K562 (cell line): ENCODE data around the gene LIN28A. TPM values are rescaled to one million over a fixed set of nuclear protein-coding genes. Genes with fewer than 3 reads are reported as not detected.

Experiments
- ATF3 ChIP-seq, 2 experiments: fragments of 450-650 bp in 1 of 2; sonication (generic) in 1 of 2; formaldehyde crosslinking in 1 of 2; IDR thresholded peaks in 1 of 2; conservative IDR thresholded peaks in 1 of 2; 2 replicates each; pipeline versions ENCODE4 v1.6.1 to v1.8.1; 2016 to 2023; ENCODE audit warnings: mild to moderate bottlenecking in 2 of 2, moderate library complexity in 2 of 2, inconsistent platforms in 1 of 2, missing genetic modification reagents in 1 of 2
- CBX2 ChIP-seq: fragments of 200-600 bp; sonication (generic); IDR thresholded peaks from one replicate; pipeline ENCODE4 v1.6.1; 2012; ENCODE audit warnings: mild to moderate bottlenecking, low read length, inconsistent platforms; ENCODE audit not compliant: insufficient read depth, poor library complexity, severe bottlenecking
- CHD4 ChIP-seq: fragments of 200-600 bp; sonication (generic); IDR thresholded peaks from 3 replicates; pipeline ENCODE4 v1.6.1; 2012; ENCODE audit warnings: low read depth, mild to moderate bottlenecking, mixed read lengths, low read length, inconsistent platforms; ENCODE audit not compliant: insufficient read depth, insufficient replicate concordance, poor library complexity, severe bottlenecking
- CTCF ChIP-seq, 3 experiments: IDR thresholded peaks in 2 of 3; conservative IDR thresholded peaks in 1 of 3; 2 replicates each; pipeline ENCODE4 v1.5.1; 2011 to 2012; ENCODE audit warnings: low read length in 3 of 3, mild to moderate bottlenecking in 3 of 3, control low read depth in 2 of 3, improper control_type of control experiment in 1 of 3, inconsistent platforms in 1 of 3, low read depth in 1 of 3, mixed read lengths in 1 of 3, moderate library complexity in 1 of 3; ENCODE audit not compliant: insufficient read depth in 2 of 3
- CXXC5 ChIP-seq: fragments of 250-450 bp; sonication (Bioruptor Pico); IDR thresholded peaks from 2 replicates; pipeline ENCODE4 v1.8.0; 2022; ENCODE audit warnings: inconsistent platforms, mild to moderate bottlenecking, moderate library complexity
- E2F1 ChIP-seq: sonication (generic); formaldehyde crosslinking; IDR thresholded peaks from 2 replicates; pipeline ENCODE4 v1.8.1; 2023; ENCODE audit warnings: mild to moderate bottlenecking, missing genetic modification reagents, moderate library complexity
- FOXA3 ChIP-seq, 2 experiments: fragments of 450-650 bp in 1 of 2; sonication (generic) in 1 of 2; formaldehyde crosslinking; IDR thresholded peaks in 1 of 2; conservative IDR thresholded peaks in 1 of 2; 2 replicates each; pipeline versions ENCODE4 v1.4.0 to v1.8.0; 2020 to 2022; ENCODE audit warnings: mild to moderate bottlenecking in 2 of 2, missing genetic modification reagents in 1 of 2
- FOXK2 ChIP-seq, 2 experiments: fragments of 450-650 bp; IDR thresholded peaks in 1 of 2; conservative IDR thresholded peaks in 1 of 2; 2 replicates each; pipeline ENCODE4 v1.6.1; 2016; ENCODE audit warnings: low read depth in 2 of 2, mild to moderate bottlenecking in 1 of 2
- HDAC2 ChIP-seq: fragments of 450-650 bp; IDR thresholded peaks from 2 replicates; pipeline ENCODE4 v1.6.1; 2016; ENCODE audit warnings: mild to moderate bottlenecking
- MYBL2 ChIP-seq, 2 experiments: fragments of 450-650 bp in 1 of 2; sonication (generic) in 1 of 2; formaldehyde crosslinking in 1 of 2; IDR thresholded peaks; 2 replicates each; pipeline versions ENCODE4 v1.6.1 to v1.8.1; 2017 to 2022; ENCODE audit warnings: borderline replicate concordance in 1 of 2, inconsistent platforms in 1 of 2, low read depth in 1 of 2, mild to moderate bottlenecking in 1 of 2, missing genetic modification reagents in 1 of 2, moderate library complexity in 1 of 2
- NR3C1 ChIP-seq: sonication (generic); formaldehyde crosslinking; IDR thresholded peaks from 2 replicates; pipeline ENCODE4 v1.8.1; 2022; ENCODE audit warnings: missing genetic modification reagents
- STAG1 ChIP-seq: sonication (generic); formaldehyde crosslinking; IDR thresholded peaks from 2 replicates; pipeline ENCODE4 v1.5.0; 2020; ENCODE audit warnings: missing genetic modification reagents, borderline replicate concordance
- ZBTB11 ChIP-seq, 3 experiments: fragments of 200-800 bp in 1 of 3; fragments of 250-450 bp in 1 of 3; fragments of 450-650 bp in 1 of 3; sonication (Bioruptor Pico) in 1 of 3; sonication (Bioruptor generic) in 1 of 3; formaldehyde crosslinking in 1 of 3; IDR thresholded peaks; 2 replicates each; pipeline versions ENCODE4 v1.6.1 to v1.8.0; 2016 to 2022; ENCODE audit warnings: mild to moderate bottlenecking in 2 of 3, missing genetic modification characterization in 2 of 3, missing compliant biosample characterization in 1 of 3, moderate library complexity in 1 of 3
- ZNF184 ChIP-seq: sonication (generic); formaldehyde crosslinking; IDR thresholded peaks from 2 replicates; pipeline ENCODE4 v1.5.0; 2020; ENCODE audit warnings: missing genetic modification reagents
- polyA plus RNA-seq, 8 experiments: library from polyadenylated mRNA; depleted of rRNA in 4 of 8; stranded (reverse) in 5 of 8; unstranded in 3 of 8; fragments of >200 nt; fragmentation: Nextera tagmentation in 2 of 8; fragmentation: Illumina TruSeq in 1 of 8; extraction: Ambion mirVana in 2 of 8; extraction: Trizol in 1 of 8; gene quantifications; 2 replicates each; pipeline versions ENCODE4 v1.2.1 to v1.2.3, GENCODE V29; 2011 to 2014; ENCODE audit warnings: inconsistent platforms in 1 of 8, missing spikeins in 1 of 8
- total RNA-seq, 7 experiments: library from RNA; depleted of rRNA in 6 of 7; stranded (reverse); fragments of >200 nt in 6 of 7; fragmentation: Illumina TruSeq in 2 of 7; extraction: Trizol in 2 of 7; gene quantifications; 2 replicates each; pipeline versions ENCODE4 v1.2.1 to v1.2.3, GENCODE V29; 2011 to 2021; ENCODE audit warnings: low replicate concordance in 1 of 7

The LIN28A gene
- total and polyA plus RNA-seq, 9 of the 15 experiments (the other 6 are each of a cell fraction or from before 2014, with no cell fraction given), result 0.80 to 5.4 (median 3.9) TPM

- TF ChIP-seq ATF3 (IDR thresholded peaks at IDR 0.05), result no peak
- 0 out of 2 replicates have a peak, but pooled peaks have one; percentile 47 for TF ChIP-seq ATF3 (CRISPR knock-in tag; conservative IDR thresholded peaks at IDR 0.05)
- no peak for TF ChIP-seq ZNF184 (CRISPR knock-in tag)
- peak; percentile 60; the same call in 1 of the 2 replicates for TF ChIP-seq STAG1 (CRISPR knock-in tag)
- peak; percentile 81 for TF ChIP-seq CXXC5 (CRISPR knock-in tag)
- TF ChIP-seq HDAC2, result no peak
- TF ChIP-seq E2F1, result no peak
- TF ChIP-seq MYBL2 (IDR thresholded peaks at IDR 0.05; ENCODE audit: low read depth), result no peak
- no peak for TF ChIP-seq MYBL2 (CRISPR knock-in tag; IDR thresholded peaks at IDR 0.05; ENCODE audit: borderline replicate concordance)
- TF ChIP-seq CTCF (IDR thresholded peaks at IDR 0.05 in 2 of 3, conservative IDR thresholded peaks at IDR 0.05 in 1 of 3; ENCODE audit: insufficient read depth in 2 of 3, low read depth in 1 of 3, low read length in 3 of 3), result peak; percentile 97 to 100 (median 99)
- no peak for TF ChIP-seq FOXK2 (conservative IDR thresholded peaks at IDR 0.05 in 1 of 2, IDR thresholded peaks at IDR 0.05 in 1 of 2; ENCODE audit: low read depth in 2 of 2)
- no peak for TF ChIP-seq FOXA3 (CRISPR knock-in tag; conservative IDR thresholded peaks at IDR 0.05 in 1 of 2, IDR thresholded peaks at IDR 0.05 in 1 of 2)
- no peak for TF ChIP-seq NR3C1 (CRISPR knock-in tag)
- TF ChIP-seq CBX2, result no peak
- no peak for TF ChIP-seq ZBTB11 (CRISPR knock-in tag; IDR thresholded peaks at IDR 0.05)
- TF ChIP-seq CHD4, result no peak
Observed at GRCh38 chr1:26363549-26364448, 46.8 kb upstream of the LIN28A start (continued).
